KOPT-K1 (cell line): ENCODE data around the gene NXPH1.

Experiments
- H3K27ac ChIP-seq: fragments of 200-600 bp; sonication (generic); 2 replicates; pipeline ENCODE4 v1.5.1; 2016; ENCODE audit warnings: antibody characterized with exemption, mild to moderate bottlenecking, low read depth, low read length; ENCODE audit not compliant: poor library complexity, severe bottlenecking
- H3K36me3 ChIP-seq: fragments of 200-600 bp; sonication (generic); 2 replicates; pipeline ENCODE4 v1.5.1; 2017; ENCODE audit warnings: antibody characterized with exemption, mild to moderate bottlenecking, low read length, moderate library complexity; ENCODE audit not compliant: insufficient read depth
- H3K9me3 ChIP-seq: fragments of 200-600 bp; sonication (generic); 2 replicates; pipeline ENCODE4 v1.5.1; 2017; ENCODE audit warnings: antibody characterized with exemption, low read length, mild to moderate bottlenecking; ENCODE audit not compliant: insufficient read depth, poor library complexity, severe bottlenecking

Gene NXPH1

DNA sequence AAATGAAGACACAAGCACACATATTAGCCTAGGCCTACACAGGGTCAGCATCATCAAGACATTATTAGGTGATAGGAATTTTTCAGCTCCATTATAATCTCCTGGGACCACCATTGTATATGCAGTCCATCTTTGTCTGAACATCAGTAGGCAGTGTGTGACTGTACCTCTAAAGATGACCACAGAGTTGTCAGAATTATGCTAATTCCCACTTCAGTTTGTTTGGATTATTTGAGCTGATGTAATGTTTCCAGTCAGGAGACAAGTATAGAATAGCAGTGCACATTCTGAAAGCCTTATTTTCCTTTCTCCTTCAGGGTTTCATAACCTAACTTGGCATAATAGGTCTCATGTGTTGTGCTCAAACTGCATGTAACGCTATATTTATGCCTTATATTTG, 306.4 kb downstream of the NXPH1 start:
- H3K9me3 ChIP-seq = no peaks in the 10 kb centered on the region
- H3K36me3 ChIP-seq = no peaks in the 10 kb centered on the region
- no peak overlapping the region for H3K27ac ChIP-seq

GRCh38 chr7:8742837-8743236, 309.4 kb downstream of the NXPH1 start:
- Histone ChIP-seq H3K9me3 (no peaks in the 10 kb centered on the region), H3K36me3 (no peaks in the 10 kb centered on the region), H3K27ac (no peak overlapping the region)

- Histone ChIP-seq H3K9me3 (no peaks in the 10 kb centered on the region), H3K36me3 (no peaks in the 10 kb centered on the region), H3K27ac (no peak overlapping the region)
Observed at GRCh38 chr7:8747338-8747737, 313.9 kb downstream of the NXPH1 start.

GRCh38 chr7:8751557-8752231, 318.3 kb downstream of the NXPH1 start:
- no peak overlapping the region for H3K27ac ChIP-seq
- H3K36me3 ChIP-seq = no peaks in the 10 kb centered on the region
- H3K9me3 ChIP-seq = no peaks in the 10 kb centered on the region

GRCh38 chr7:8753355-8753754, 319.9 kb downstream of the NXPH1 start:
- Histone ChIP-seq H3K27ac (no peak overlapping the region), H3K9me3 (no peaks in the 10 kb centered on the region), H3K36me3 (no peaks in the 10 kb centered on the region)

DNA sequence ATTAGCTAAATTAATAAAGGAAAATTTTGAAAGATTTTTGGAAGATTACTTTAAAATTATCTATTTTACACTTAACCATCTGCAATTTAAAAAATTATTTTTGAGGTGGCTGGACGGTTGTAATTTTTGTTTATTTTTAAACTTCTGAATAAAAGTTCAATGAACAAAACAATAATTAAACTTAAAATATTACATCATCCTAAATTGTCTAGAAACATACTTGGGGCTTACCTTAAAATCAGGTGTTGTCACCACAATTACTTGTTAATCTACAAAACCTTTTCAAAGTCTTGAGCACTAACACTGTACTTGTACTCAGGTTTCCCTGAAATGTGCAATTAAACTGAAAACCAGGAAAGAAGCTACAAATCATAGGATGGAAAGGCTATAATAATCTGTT, 328.3 kb downstream of the NXPH1 start:
- Histone ChIP-seq H3K9me3 (no peaks in the 10 kb centered on the region), H3K36me3 (no peaks in the 10 kb centered on the region), H3K27ac (no peak overlapping the region)

DNA sequence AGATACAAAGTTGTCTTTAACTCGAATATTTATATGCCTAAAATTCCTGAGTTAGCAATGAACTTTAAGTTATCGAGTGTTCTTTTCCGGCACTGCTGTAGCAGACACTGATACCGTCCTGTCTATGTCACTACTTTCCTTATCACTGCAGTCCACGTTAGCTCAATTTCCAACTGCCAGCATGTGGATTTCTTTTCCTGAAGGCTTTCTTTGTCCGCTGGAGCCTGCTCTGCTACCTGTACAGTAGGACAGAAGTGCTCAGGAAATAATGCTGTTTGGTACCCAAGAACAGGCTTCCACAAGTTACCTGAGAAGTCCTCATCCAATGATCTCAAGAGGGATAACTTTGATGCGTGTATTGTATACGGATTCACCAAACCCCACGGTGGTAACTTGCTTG, 329.4 kb downstream of the NXPH1 start:
- Histone ChIP-seq H3K36me3 (no peaks in the 10 kb centered on the region), H3K9me3 (no peaks in the 10 kb centered on the region), H3K27ac (no peak overlapping the region)

DNA sequence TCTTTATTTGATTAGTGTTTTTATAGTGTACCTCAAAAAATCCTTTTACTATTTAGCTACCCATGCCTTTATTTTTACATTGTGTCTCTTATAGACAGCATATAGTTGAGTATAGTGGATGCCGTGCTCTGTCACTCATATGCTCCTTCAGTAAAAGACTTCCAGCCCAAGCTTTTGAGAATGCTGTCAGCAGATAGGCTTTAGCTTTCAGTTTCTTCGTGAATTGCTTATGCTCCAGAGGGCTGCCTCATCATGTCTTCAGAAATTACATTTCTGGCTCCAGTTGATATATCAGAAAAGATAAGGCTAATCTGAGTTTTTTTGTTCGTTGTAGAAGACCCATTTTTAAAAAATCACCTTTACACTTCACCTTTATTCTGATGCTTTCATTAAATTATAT, 332.0 kb downstream of the NXPH1 start:
- H3K9me3 ChIP-seq = no peaks in the 10 kb centered on the region
- H3K36me3 ChIP-seq = no peaks in the 10 kb centered on the region
- no peak overlapping the region for H3K27ac ChIP-seq

DNA sequence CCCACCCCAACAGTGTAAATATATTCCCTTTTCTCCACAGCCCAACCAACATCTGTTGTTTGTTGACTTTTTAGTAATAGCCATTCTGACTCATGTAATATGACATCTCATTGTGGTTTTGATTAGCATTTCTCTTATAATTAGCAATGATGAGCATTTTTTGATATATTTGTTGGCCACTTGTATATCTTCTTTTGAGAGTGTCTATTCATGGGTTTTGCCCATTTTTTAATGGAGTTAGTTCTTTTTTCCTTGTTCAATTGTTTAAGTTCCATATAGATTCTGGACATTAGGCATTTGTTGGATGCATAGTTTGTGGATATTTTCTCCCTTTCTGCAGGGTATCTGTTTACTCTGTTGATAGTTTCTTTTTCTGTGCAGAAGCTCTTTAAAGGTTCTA, 340.1 kb downstream of the NXPH1 start:
- H3K36me3 ChIP-seq = no peaks in the 10 kb centered on the region
- H3K9me3 ChIP-seq = no peaks in the 10 kb centered on the region
- no peak overlapping the region for H3K27ac ChIP-seq

GRCh38 chr7:8778459-8778858, 345.1 kb downstream of the NXPH1 start:
- Histone ChIP-seq H3K36me3 (no peaks in the 10 kb centered on the region), H3K9me3 (no peaks in the 10 kb centered on the region), H3K27ac (no peak overlapping the region)

GRCh38 chr7:8781166-8781565, 347.8 kb downstream of the NXPH1 start:
- Histone ChIP-seq H3K27ac (no peak overlapping the region), H3K36me3 (no peaks in the 10 kb centered on the region), H3K9me3 (no peaks in the 10 kb centered on the region)

DNA sequence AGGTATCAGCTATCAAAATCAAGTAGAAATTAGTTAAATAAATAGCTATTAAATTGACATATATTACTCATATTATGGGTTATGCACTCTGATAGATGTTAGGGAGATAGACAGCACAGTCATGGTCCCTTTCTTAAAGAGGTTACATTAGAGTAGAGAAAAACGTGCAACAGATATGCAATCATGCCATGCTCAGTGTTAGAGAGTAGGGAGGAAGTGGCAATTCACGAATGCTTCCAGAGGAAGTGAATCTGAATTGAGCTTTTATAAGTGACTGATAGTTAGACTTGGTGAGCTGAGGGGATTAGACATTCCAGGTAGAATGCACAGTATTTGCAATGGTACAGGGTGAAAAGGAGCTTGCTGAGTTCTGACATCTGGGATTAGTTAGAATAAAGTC, 349.8 kb downstream of the NXPH1 start:
- Histone ChIP-seq H3K27ac (no peak overlapping the region), H3K9me3 (no peaks in the 10 kb centered on the region), H3K36me3 (no peaks in the 10 kb centered on the region)

DNA sequence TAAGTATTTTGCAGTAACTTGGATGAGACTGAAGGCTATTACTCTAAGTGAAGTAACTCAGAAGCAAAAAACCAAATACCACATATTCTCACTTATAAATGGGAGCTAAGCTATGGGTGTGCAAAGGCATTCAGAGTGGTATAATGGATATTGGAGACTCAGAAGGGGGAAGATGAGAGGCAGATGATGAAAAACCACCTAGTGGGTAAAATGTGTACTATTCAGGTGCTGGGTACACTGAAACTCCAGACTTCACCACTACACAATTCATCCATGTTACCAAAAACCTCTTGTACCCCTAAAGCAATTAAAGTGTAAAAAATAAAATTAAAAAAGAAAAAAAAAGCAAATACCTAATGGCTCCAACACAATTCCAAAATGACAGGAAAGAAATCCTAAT, 351.7 kb downstream of the NXPH1 start:
- Histone ChIP-seq H3K27ac (no peak overlapping the region), H3K36me3 (no peaks in the 10 kb centered on the region), H3K9me3 (no peaks in the 10 kb centered on the region)

- Histone ChIP-seq H3K27ac (no peak overlapping the region), H3K36me3 (no peaks in the 10 kb centered on the region), H3K9me3 (no peaks in the 10 kb centered on the region)
Observed at GRCh38 chr7:8800986-8801385, 367.6 kb downstream of the NXPH1 start.
